NOMO-1 (cell line): Measurements from ENCODE around the gene RFX8.
A peak's percentile ranks its signal among the peaks of the same experiment; 100 is the strongest.
"Not testable (repeated sequence)": the region's sequence is repeated elsewhere in the genome, so short reads cannot be mapped to it uniquely, and the experiment has no call there.

ENCODE experiments used
- DNase-seq, 2 experiments: peaks; one replicate each; lab custom pipeline; 2025; ENCODE audit not compliant: unreplicated experiment in 2 of 2; lab: John Stamatoyannopoulos, UW

The RFX8 gene

DNA sequence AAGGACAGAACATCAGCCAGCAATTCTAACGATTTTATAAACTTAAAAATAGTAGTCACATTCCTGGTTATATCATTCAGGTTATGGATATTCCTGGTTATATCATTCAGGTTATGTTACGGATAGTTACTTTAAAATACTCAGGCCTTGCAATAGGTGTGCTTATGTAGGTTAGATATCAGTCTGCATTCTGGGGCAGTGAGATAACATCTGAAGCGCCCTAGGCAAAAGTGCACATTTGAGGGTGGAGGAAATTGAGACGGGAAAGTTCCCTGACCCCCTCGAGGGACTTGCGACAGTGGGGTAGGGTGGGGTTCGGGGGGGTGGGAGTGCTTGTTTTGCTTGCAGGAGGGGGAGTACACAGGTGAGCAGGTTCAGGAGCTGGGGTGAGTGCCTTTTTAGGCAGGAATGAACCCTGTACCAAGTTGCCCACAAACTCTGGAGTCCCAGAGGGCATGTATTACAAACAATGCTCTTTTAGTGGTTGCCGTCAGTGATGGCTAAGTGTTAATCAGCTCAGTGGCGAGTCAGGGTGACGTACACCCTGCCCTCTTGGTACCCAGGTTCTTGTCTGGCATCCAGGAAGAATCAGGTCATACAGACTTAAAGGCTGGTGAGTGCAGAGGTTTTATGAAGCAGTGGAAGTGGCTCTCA, 119.4 kb downstream of the RFX8 start:
- DNase-seq: no peak

GRCh38 chr2:101354420-101355311, 120.2 kb downstream of the RFX8 start:
- no peak for DNase-seq

- not testable (repeated sequence) for DNase-seq
Measured at GRCh38 chr2:101352631-101353030, 122.3 kb downstream of the RFX8 start.

- no peak for DNase-seq
Measured at GRCh38 chr2:101351207-101351606, 123.7 kb downstream of the RFX8 start.

DNA sequence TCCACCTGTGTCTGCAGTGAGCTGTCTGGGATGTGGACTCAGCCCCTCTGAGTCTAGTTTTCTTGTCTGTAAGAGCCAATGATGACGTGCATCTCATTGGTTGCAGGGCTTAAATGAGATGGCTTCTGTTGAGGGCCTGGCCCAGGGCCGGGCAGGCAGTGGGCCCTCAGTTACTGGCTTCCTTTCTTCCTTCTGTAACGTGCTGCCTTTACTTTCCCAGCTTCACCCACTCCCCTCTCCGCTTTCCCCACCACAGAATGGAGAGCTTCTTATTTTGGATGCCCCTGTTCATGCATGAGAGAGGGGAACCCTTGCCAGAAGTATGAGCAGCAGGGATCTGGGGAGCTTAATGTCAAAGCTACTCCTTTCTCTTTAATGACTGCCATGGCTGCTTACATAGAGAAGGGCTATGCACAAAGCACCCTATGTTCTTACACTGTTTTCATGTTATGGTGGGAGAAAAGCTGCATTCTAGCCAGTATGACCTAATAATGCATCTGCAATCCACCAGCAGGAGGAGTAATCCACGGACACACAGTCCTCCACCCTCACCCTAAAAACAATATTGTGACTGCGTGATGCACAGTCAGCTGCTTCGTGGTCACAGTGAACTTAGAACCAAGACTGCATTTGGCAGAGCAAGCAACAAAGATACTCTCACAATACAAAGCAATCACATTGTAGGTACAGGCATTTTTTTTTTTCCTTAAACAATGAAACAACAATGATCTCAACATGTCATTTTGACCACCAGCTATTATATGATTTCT, 124.8 kb downstream of the RFX8 start:
- no peak for DNase-seq

DNA sequence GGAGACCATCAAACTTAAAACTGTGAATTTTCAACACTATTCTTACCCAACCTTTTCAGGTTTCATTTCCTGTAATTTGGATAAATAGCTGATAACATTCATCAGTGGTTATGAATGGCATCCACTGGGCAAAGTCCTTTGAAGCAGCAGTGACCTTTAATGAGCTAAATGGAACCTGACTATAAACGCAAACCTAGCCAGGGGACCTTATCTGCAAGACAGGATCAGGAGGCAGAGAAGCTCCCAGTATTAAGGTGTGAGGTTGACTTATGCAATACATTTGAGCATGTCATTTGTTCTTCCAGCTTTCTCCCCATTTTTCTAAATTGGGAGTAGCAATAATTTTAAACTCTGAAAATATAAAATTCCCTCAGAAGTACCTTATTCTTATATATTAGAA, 126.0 kb downstream of the RFX8 start:
- DNase-seq: peak in 1 of 2 experiments; percentile 45
